ENCODE measurements around the gene PAXX.
A peak's percentile ranks its signal among the peaks of the same experiment; 100 is the strongest.

Gene PAXX

DNA sequence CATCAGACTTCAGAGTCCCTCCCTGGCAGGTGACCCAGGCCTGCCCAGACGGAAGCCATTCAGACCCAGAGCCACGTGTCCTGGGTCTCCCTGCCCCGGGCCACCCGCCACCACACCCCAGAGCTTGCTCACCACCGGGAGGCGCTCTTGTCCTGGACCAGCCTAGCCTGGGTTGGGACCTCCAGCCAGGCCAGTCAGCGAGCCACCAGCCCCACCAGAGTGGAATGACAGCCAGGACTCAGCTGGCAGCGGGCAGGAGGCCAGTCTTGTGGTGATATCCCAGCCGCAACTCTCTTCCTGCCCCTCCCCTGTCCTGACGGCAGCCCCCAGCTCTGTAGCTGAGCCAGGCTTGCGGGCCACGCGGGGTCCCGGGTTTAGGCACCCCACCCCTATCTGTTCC, 16.6 kb upstream of the PAXX start:
- Histone ChIP-seq H3K9me3 (no peaks in the 10 kb centered on the region), H3K4me1 (peaks cover 2% of the 10 kb centered on the region), H3K4me3 (ENCODE audit: low read depth, low read length) (no peak overlapping the region), H3K36me3 (no peaks in the 10 kb centered on the region), H3K27me3 (no peaks in the 10 kb centered on the region)
- TF ChIP-seq, protein P1, sequence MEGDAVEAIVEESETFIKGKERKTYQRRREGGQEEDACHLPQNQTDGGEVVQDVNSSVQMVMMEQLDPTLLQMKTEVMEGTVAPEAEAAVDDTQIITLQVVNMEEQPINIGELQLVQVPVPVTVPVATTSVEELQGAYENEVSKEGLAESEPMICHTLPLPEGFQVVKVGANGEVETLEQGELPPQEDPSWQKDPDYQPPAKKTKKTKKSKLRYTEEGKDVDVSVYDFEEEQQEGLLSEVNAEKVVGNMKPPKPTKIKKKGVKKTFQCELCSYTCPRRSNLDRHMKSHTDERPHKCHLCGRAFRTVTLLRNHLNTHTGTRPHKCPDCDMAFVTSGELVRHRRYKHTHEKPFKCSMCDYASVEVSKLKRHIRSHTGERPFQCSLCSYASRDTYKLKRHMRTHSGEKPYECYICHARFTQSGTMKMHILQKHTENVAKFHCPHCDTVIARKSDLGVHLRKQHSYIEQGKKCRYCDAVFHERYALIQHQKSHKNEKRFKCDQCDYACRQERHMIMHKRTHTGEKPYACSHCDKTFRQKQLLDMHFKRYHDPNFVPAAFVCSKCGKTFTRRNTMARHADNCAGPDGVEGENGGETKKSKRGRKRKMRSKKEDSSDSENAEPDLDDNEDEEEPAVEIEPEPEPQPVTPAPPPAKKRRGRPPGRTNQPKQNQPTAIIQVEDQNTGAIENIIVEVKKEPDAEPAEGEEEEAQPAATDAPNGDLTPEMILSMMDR (IDR thresholded peaks at IDR 0.05; ENCODE audit: low read depth, low read length), result 0 out of 2 replicates have a peak, but pooled peaks have one; percentile 7
- DNase-seq, result no peak

DNA sequence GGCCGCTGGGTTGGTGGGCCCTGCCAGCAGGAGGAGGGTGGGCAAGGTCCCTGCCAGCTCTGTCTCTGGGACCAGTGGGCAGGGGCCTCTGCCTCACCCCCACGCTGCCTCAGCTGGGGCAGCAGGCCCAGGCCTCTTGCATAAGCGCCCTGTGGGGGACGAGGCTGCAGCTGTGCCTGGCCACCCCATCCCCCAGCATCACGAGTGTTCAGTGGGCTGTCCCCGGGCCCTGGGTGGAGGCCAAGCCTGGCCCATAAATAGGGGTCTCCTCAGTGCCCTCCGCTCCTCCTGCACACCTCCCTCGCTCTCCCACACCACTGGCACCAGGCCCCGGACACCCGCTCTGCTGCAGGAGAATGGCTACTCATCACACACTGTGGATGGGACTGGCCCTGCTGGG, 15.0 kb upstream of the PAXX start, which contains the start of gene PTGDS:
Gene PTGDS, plus strand, starts transcription at position 282 of the 400 bp plus-strand sequence. Its CDS starts 75 bp downstream, at position 357.
- no peaks in the 10 kb centered on the region for H3K9me3 ChIP-seq
- peaks cover 18% of the 10 kb centered on the region for H3K4me1 ChIP-seq
- no peaks in the 10 kb centered on the region for H3K27me3 ChIP-seq
- peak within 1 kb of the TSS; percentile 31 for H3K4me3 ChIP-seq (ENCODE audit: low read depth, low read length)
- no peaks in the 10 kb centered on the region for H3K36me3 ChIP-seq
- TF ChIP-seq, protein P1 (IDR thresholded peaks at IDR 0.05; ENCODE audit: low read depth, low read length), result no peak
- no peak for DNase-seq

DNA sequence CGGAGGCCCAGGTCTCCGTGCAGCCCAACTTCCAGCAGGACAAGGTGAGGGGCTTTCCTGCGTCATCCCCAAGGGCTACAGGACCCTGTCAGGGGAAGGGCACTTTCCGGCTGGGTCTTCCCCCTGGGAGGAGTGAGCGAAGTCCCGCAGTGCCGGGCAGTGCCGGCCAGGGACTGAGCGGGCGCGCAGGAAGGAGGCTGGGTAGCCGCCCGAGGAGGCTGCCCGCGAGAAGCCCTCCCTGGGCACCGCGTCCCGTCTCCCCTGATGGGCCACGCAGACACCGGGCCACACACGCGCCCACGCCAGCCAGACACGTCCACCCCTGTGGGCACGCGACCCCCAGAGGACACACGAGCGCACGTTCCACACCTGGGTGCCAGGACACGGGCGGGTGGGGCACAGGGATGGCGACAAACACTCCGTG, 14.6 kb upstream of the PAXX start:
- no peak for DNase-seq
- H3K36me3 ChIP-seq, result no peaks in the 10 kb centered on the region
- no peaks in the 10 kb centered on the region for H3K27me3 ChIP-seq
- H3K9me3 ChIP-seq, result no peaks in the 10 kb centered on the region
- H3K4me1 ChIP-seq, result peaks cover 19% of the 10 kb centered on the region
- peak overlapping the region; percentile 31; the same call in 1 of the 2 replicates for H3K4me3 ChIP-seq (ENCODE audit: low read depth, low read length)
- TF ChIP-seq, protein P1 (IDR thresholded peaks at IDR 0.05; ENCODE audit: low read depth, low read length), result no peak

DNA sequence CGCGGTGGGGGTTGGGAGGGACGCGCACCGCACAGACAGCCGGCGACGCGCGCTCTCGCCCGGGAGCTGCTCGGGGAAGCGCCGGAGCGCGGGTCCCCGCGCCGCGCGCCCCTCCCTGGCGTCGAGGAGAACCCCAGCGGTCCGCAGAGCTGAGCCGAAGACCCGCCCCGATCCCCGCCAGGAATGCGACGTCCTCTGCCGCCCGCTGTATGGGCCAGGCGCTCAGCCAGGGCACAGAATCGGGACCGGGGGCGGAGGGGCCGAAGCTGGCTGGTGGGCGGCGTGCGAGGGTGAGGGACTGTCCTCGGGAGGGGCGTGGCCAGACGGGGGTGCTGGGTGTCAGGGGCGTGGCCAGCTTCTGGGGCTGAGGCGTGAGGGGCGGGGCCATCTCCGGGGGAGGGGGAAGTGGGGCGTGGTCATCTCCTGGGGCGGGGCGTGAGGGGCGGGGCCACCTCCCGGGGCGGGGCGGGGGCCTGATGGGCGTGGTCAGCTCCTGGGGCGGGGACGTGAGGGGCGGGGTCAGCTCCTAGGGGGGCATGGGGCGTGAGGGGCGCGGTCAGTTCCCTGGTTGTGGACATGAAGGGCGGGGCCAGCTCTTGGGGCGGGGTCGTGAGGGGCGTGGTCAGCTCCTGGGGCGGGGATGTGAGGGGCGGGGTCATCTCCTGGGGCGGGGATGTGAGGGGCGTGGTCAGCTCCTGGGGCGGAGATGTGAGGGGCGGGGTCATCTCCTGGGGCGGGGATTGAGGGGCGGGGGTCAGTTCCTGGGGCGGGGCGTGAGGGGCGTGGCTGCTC, 14.0 kb upstream of the PAXX start:
- TF ChIP-seq, protein P1 (IDR thresholded peaks at IDR 0.05; ENCODE audit: low read depth, low read length), result no peak
- DNase-seq, result peak; percentile 88
- Histone ChIP-seq H3K4me1 (peaks cover 20% of the 10 kb centered on the region), H3K27me3 (no peaks in the 10 kb centered on the region), H3K36me3 (no peaks in the 10 kb centered on the region), H3K9me3 (no peaks in the 10 kb centered on the region), H3K4me3 (ENCODE audit: low read depth, low read length) (peak overlapping the region; percentile 31)

DNA sequence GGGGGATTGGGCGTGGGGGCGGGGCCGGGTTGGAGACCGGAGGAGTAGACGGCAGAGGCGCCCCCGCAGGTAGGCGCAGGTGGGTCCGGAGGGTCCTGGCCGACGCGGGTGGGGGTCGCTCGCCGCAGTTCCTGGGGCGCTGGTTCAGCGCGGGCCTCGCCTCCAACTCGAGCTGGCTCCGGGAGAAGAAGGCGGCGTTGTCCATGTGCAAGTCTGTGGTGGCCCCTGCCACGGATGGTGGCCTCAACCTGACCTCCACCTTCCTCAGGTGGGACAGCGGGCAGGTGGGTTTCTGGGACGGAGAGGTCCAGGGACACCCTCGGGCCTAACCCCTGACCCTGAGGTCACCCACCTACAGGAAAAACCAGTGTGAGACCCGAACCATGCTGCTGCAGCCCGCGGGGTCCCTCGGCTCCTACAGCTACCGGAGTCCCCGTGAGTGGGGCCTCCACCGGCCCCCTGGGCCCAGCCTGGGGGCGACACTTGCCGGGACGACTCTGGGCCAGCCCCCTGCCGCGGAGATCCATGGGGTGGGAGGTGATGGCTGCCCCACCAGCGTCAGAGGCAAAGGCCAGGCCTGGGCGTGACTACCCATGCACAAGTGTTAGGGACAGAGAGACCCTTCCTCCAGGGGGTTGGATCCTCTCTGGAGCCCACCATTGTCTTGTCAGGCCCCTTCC, 13.2 kb upstream of the PAXX start:
- Histone ChIP-seq H3K9me3 (no peaks in the 10 kb centered on the region), H3K27me3 (no peaks in the 10 kb centered on the region), H3K4me3 (ENCODE audit: low read depth, low read length) (no peak overlapping the region), H3K36me3 (no peaks in the 10 kb centered on the region), H3K4me1 (peaks cover 24% of the 10 kb centered on the region)
- DNase-seq, result no peak
- TF ChIP-seq, protein P1 (IDR thresholded peaks at IDR 0.05; ENCODE audit: low read depth, low read length), result no peak

Measured in BE2C (cell line).